Coronary artery (tissue), 2 donors: ENCODE results near the gene ARID1B.
A peak's percentile ranks its signal among the peaks of the same experiment; 100 is the strongest.

Source experiments
- DNase-seq: peaks from one replicate; pipeline ENCODE4 v3.0.0-alpha.2; 2017; ENCODE audit warnings: low spot score
- H3K27ac ChIP-seq, 2 donors: fragments of 200-600 bp; sonication (generic); one replicate each; pipeline ENCODE4 v1.5.1; 2016 to 2019
- H3K4me3 ChIP-seq: fragments of 200-600 bp; sonication (generic); 2 replicates; pipeline ENCODE4 v1.5.1; 2016; ENCODE audit warnings: mild to moderate bottlenecking, moderate library complexity
- CTCF ChIP-seq: fragments of 200-600 bp; sonication (generic); IDR thresholded peaks from one replicate; pipeline ENCODE4 v1.5.1; 2019; ENCODE audit warnings: antibody characterized with exemption

ARID1B gene

GRCh38 chr6:157205473-157206358, 428.5 kb downstream of the ARID1B start:
- no peak overlapping the region for H3K27ac ChIP-seq
- no peak overlapping the region for H3K4me3 ChIP-seq
- DNase-seq, result no peak
- TF ChIP-seq CTCF, result no peak

GRCh38 chr6:157206359-157206815, 429.2 kb downstream of the ARID1B start:
- TF ChIP-seq CTCF, result no peak
- no peak for DNase-seq
- H3K4me3 ChIP-seq, result no peak overlapping the region
- H3K27ac ChIP-seq, result no peak overlapping the region

GRCh38 chr6:157207521-157208076, 430.4 kb downstream of the ARID1B start:
- no peak for TF ChIP-seq CTCF

GRCh38 chr6:157209865-157210530, 432.8 kb downstream of the ARID1B start:
- TF ChIP-seq CTCF, result no peak
- no peak for DNase-seq
- Histone ChIP-seq H3K27ac (no peak overlapping the region), H3K4me3 (no peak overlapping the region)

More at GRCh38 chr6:157207521-157208076, 430.4 kb downstream of the ARID1B start:
- H3K27ac ChIP-seq, result no peak overlapping the region
- no peak overlapping the region for H3K4me3 ChIP-seq
- no peak for DNase-seq

- DNase-seq, result no peak
- Histone ChIP-seq H3K4me3 (no peak overlapping the region), H3K27ac (no peak overlapping the region)
- TF ChIP-seq CTCF, result no peak
Measured at GRCh38 chr6:157210954-157211353, 433.8 kb downstream of the ARID1B start.

- Histone ChIP-seq H3K27ac (peak overlapping the region in 1 of 2 donors; percentile 7), H3K4me3 (no peak overlapping the region)
- TF ChIP-seq CTCF, result no peak
- DNase-seq, result no peak
Measured at GRCh38 chr6:157211603-157212455, 434.7 kb downstream of the ARID1B start.
